HG03175 (cell line): ENCODE measurements around the gene TAS2R42.
A peak's percentile ranks its signal among the peaks of the same experiment; 100 is the strongest.

Source experiments
- ATAC-seq: cut with Tn5 transposase; IDR thresholded peaks from one replicate; pipeline ENCODE4 v1.9.1; 2021; ENCODE audit warnings: mild to moderate bottlenecking, moderate library complexity; ENCODE audit not compliant: unreplicated experiment

Gene TAS2R42

GRCh38 chr12:11186837-11187236 lies at the start of gene TAS2R42:
TAS2R42 (minus strand) TSS chr12:11186937; CDS start chr12:11186937, 0 bp downstream.
- no peak for ATAC-seq

- ATAC-seq = no peak
These were observed 46.8 kb upstream of the TAS2R42 start for GRCh38 chr12:11233532-11233931.

- ATAC-seq = peak; percentile 64
These were observed 41.7 kb upstream of the TAS2R42 start for GRCh38 chr12:11228296-11228879.

GRCh38 chr12:11227373-11227772 lies 40.6 kb upstream of the TAS2R42 start:
- no peak for ATAC-seq

GRCh38 chr12:11209113-11209512 lies 22.4 kb upstream of the TAS2R42 start:
- ATAC-seq = no peak

- ATAC-seq = no peak
These were observed 17.4 kb upstream of the TAS2R42 start for GRCh38 chr12:11204173-11204572.

- ATAC-seq = no peak
These were observed 16.1 kb upstream of the TAS2R42 start for GRCh38 chr12:11202811-11203210.

- ATAC-seq = no peak
These were observed 3.7 kb downstream of the TAS2R42 start for GRCh38 chr12:11183011-11183410.

- ATAC-seq = no peak
These were observed 4.2 kb downstream of the TAS2R42 start for GRCh38 chr12:11182529-11182928.

- ATAC-seq = no peak
These were observed 8.5 kb downstream of the TAS2R42 start for GRCh38 chr12:11178250-11178649.

- ATAC-seq = no peak
These were observed 12.7 kb downstream of the TAS2R42 start for GRCh38 chr12:11174022-11174421.

- no peak for ATAC-seq
These were observed 14.6 kb downstream of the TAS2R42 start for GRCh38 chr12:11171969-11172675.

GRCh38 chr12:11171145-11171968 lies 15.4 kb downstream of the TAS2R42 start, which contains the start of gene SMIM10L1:
SMIM10L1 (plus strand) TSS chr12:11171194; CDS start chr12:11171357, 163 bp downstream.
- ATAC-seq = peak; percentile 98

GRCh38 chr12:11170810-11171144 lies 16.0 kb downstream of the TAS2R42 start:
- no peak for ATAC-seq

GRCh38 chr12:11166300-11166699 lies 20.4 kb downstream of the TAS2R42 start:
- no peak for ATAC-seq

- no peak for ATAC-seq
These were observed 22.4 kb downstream of the TAS2R42 start for GRCh38 chr12:11164384-11164783.

- no peak for ATAC-seq
These were observed 24.2 kb downstream of the TAS2R42 start for GRCh38 chr12:11162502-11162901.

- no peak for ATAC-seq
These were observed 27.8 kb downstream of the TAS2R42 start for GRCh38 chr12:11158885-11159444.

- no peak for ATAC-seq
These were observed 32.3 kb downstream of the TAS2R42 start for GRCh38 chr12:11154400-11154925.

- no peak for ATAC-seq
These were observed 34.0 kb downstream of the TAS2R42 start for GRCh38 chr12:11152725-11153124.

GRCh38 chr12:11150832-11151231 lies 35.9 kb downstream of the TAS2R42 start:
- ATAC-seq = no peak
